ENCODE results near the gene IRGC. TPM values are rescaled to one million over a fixed set of nuclear protein-coding genes. Genes with fewer than 3 reads are reported as not detected.

IRGC gene
- total RNA-seq, 4 donors from 2014 or later = not detected

GRCh38 chr19:43723588-43723987 lies 7.7 kb downstream of the IRGC start:
- Histone ChIP-seq H3K9me3 (no peaks in the 10 kb centered on the region), H3K27ac (no peak overlapping the region), H3K4me3 (no peak overlapping the region), H3K27me3 (peaks cover 0 to 18% (median 0%) of the 10 kb centered on the region in 4 donors), H3K4me1 (peaks cover 0 to 7% (median 0%) of the 10 kb centered on the region in 3 donors), H3K36me3 (peaks cover 0 to 10% (median under 1%) of the 10 kb centered on the region in 3 donors)
- TF ChIP-seq POLR2A (IDR thresholded peaks at IDR 0.05) = no peak
- TF ChIP-seq, protein P1, sequence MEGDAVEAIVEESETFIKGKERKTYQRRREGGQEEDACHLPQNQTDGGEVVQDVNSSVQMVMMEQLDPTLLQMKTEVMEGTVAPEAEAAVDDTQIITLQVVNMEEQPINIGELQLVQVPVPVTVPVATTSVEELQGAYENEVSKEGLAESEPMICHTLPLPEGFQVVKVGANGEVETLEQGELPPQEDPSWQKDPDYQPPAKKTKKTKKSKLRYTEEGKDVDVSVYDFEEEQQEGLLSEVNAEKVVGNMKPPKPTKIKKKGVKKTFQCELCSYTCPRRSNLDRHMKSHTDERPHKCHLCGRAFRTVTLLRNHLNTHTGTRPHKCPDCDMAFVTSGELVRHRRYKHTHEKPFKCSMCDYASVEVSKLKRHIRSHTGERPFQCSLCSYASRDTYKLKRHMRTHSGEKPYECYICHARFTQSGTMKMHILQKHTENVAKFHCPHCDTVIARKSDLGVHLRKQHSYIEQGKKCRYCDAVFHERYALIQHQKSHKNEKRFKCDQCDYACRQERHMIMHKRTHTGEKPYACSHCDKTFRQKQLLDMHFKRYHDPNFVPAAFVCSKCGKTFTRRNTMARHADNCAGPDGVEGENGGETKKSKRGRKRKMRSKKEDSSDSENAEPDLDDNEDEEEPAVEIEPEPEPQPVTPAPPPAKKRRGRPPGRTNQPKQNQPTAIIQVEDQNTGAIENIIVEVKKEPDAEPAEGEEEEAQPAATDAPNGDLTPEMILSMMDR (IDR thresholded peaks at IDR 0.05) = peak in 1 of 6 experiments; percentile 37
- no peak for DNase-seq
- 52 to 70% methylated on average over 8 of the region's 8 CpGs for WGBS, 2 donors
- intact Hi-C loops (cut with DNase I) = no loop called here

DNA sequence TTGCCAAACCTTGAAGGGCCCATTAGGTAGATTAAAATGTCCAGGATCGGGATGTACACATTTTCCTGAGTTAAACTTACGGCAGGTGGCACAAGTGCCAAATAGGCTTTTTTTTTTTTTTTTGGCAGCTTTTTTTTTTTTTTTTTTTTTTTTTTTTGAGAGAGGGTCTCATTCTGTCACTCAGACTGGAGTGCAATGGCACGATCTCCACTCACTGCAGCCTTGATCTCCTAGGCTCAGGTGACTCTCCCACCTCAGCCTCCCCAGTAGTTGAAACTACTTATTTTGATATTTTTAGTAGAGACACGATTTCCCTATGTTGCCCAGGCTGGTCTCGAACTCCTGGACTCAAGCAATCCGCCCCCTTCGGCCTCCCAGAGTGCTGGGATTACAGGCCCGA lies 9.0 kb downstream of the IRGC start:
- Histone ChIP-seq H3K36me3 (peaks cover 0 to 23% (median 13%) of the 10 kb centered on the region in 3 donors), H3K4me3 (no peak overlapping the region), H3K4me1 (peaks cover 0 to 7% (median 0%) of the 10 kb centered on the region in 3 donors), H3K27ac (no peak overlapping the region), H3K9me3 (no peaks in the 10 kb centered on the region), H3K27me3 (peaks cover 0 to 5% (median 0%) of the 10 kb centered on the region in 4 donors)
- no peak for DNase-seq
- TF ChIP-seq, protein P1 (IDR thresholded peaks at IDR 0.05) = no peak
- no peak for TF ChIP-seq POLR2A (IDR thresholded peaks at IDR 0.05)
- WGBS, 2 donors = 68% methylated on average over 8 of the region's 8 CpGs
- intact Hi-C loops (cut with DNase I) = no loop called here

GRCh38 chr19:43725468-43725867 lies 9.6 kb downstream of the IRGC start:
- TF ChIP-seq, protein P1 (IDR thresholded peaks at IDR 0.05) = no peak
- TF ChIP-seq POLR2A (IDR thresholded peaks at IDR 0.05) = no peak
- peaks cover 0 to 7% (median 0%) of the 10 kb centered on the region in 3 donors for H3K4me1 ChIP-seq
- peaks cover 0 to 28% (median 14%) of the 10 kb centered on the region in 3 donors for H3K36me3 ChIP-seq
- no peak overlapping the region for H3K4me3 ChIP-seq
- 45 to 50% methylated on average over 7 of the region's 7 CpGs for WGBS, 2 donors
- DNase-seq = no peak
- no peaks in the 10 kb centered on the region for H3K9me3 ChIP-seq
- H3K27ac ChIP-seq = no peak overlapping the region
- H3K27me3 ChIP-seq = no peaks in the 10 kb centered on the region
- intact Hi-C loops (cut with DNase I) = no loop called here

DNA sequence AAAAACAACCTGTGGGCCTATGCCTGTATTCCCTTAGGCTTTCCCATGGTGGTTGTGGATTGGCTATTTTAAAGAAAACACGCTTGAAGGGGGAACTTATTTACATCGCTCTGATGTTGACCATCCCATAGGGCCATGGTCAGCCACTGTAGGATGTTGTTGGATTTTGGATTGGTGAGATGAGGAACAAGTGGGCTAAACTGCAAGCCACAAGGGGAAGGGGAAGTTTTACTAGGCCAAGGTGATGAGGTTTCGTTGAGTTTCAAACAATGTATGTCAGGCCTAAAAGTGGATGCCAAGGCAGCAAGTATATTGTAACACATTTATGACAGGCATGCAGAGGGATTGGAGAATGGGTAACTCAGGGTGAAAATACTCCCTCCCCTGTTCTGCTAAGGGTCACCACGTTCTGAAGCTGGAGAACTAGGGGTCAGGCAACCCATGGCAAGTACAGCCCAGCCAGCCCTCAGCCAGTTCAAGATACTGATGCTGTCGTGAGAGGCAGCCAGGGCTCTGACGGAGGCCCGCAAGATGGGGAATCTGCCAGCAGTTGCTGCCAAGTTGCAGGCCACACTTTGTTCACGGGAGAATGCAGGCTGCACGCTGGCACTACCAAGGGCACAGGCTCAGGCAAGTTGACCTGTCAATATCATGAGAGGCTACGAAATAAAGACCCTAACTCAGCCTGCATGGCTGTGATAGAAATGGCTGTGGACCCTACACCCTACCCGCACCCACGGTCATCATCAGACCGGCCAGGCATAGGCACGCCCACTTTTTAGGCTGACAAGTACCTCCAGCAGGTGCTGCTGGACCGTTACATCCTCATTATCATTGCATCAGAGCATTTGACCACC lies 11.1 kb downstream of the IRGC start:
- TF ChIP-seq, protein P1 (IDR thresholded peaks at IDR 0.05) = no peak
- no peak for TF ChIP-seq POLR2A (IDR thresholded peaks at IDR 0.05)
- H3K27me3 ChIP-seq = no peaks in the 10 kb centered on the region
- no peak for DNase-seq
- no peak overlapping the region for H3K27ac ChIP-seq
- H3K4me1 ChIP-seq = peaks cover 0 to 7% (median 0%) of the 10 kb centered on the region in 3 donors
- whole genome bisulfite sequencing, 2 donors = 44 to 46% methylated on average over 10 to 15 of the region's 15 CpGs
- intact Hi-C loops (cut with DNase I) = no loop called here
- peaks cover 0 to 43% (median 28%) of the 10 kb centered on the region in 3 donors for H3K36me3 ChIP-seq
- H3K9me3 ChIP-seq = no peaks in the 10 kb centered on the region
- H3K4me3 ChIP-seq = no peak overlapping the region

DNA sequence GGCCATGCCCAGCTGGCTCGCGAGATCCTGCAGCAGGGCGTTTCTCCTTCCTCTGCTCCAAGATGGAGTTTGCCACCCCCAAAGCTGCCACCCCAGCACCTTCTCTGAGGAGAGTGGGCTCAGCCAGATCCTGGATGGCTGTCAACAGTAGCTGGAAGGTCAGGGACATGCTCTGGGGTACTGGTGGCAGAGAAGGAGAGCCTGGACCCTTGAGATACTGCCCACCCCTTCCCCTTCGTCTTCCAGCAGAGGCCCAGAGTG lies 11.6 kb downstream of the IRGC start:
- no peaks in the 10 kb centered on the region for H3K9me3 ChIP-seq
- intact Hi-C loops (cut with DNase I) = no loop called here
- TF ChIP-seq, protein P1 (IDR thresholded peaks at IDR 0.05) = no peak
- TF ChIP-seq POLR2A (IDR thresholded peaks at IDR 0.05) = no peak
- no peak for DNase-seq
- H3K36me3 ChIP-seq = peaks cover 2 to 49% (median 34%) of the 10 kb centered on the region in 3 donors
- H3K27ac ChIP-seq = no peak overlapping the region
- no peak overlapping the region for H3K4me3 ChIP-seq
- WGBS, 2 donors = 75 to 83% methylated on average over 1 of the region's 4 CpGs
- H3K4me1 ChIP-seq = peaks cover 0 to 7% (median 0%) of the 10 kb centered on the region in 3 donors
- no peaks in the 10 kb centered on the region for H3K27me3 ChIP-seq

Measured in esophagus squamous epithelium (tissue), 5 donors.